Activated T-helper 1 cell treated with anti-CD3 and anti-CD28 coated beads, Interleukin-12 subunit alpha, Interleukin-12 subunit beta, Interleukin-2, Interleukin-4 antibody, amounts not matched to agents 30 ng/mL and 10 ng/mL and 1 ng/mL, durations not matched to agents 14 hours and 24 hours and 36 hours (primary cell): ENCODE data around the gene IST1. TPM values are rescaled to one million over a fixed set of nuclear protein-coding genes. Genes with fewer than 3 reads are reported as not detected.

Source experiments
- DNase-seq: peaks from one replicate; pipeline ENCODE4 v3.0.0; 2021; ENCODE audit warnings: low spot score
- H3K27ac Mint-ChIP-seq: one replicate; pipeline ENCODE4 v1.8.0; 2021; ENCODE audit warnings: mild to moderate bottlenecking, mixed read lengths
- H3K27me3 Mint-ChIP-seq: one replicate; pipeline ENCODE4 v1.8.0; 2022; ENCODE audit warnings: mild to moderate bottlenecking, moderate library complexity, mixed read lengths; ENCODE audit not compliant: insufficient read depth
- H3K36me3 Mint-ChIP-seq: one replicate; pipeline ENCODE4 v1.8.0; 2021; ENCODE audit warnings: low read depth, mixed read lengths
- H3K4me1 Mint-ChIP-seq: one replicate; pipeline ENCODE4 v1.8.0; 2021; ENCODE audit warnings: low read depth, mixed read lengths
- H3K4me3 Mint-ChIP-seq: one replicate; pipeline ENCODE4 v1.8.0; 2021; ENCODE audit warnings: mild to moderate bottlenecking, moderate library complexity, mixed read lengths
- H3K9me3 Mint-ChIP-seq: one replicate; pipeline ENCODE4 v1.8.0; 2021; ENCODE audit warnings: mixed read lengths
- intact Hi-C: fragments of 100-400 bp; cut with micrococcal nuclease; formaldehyde crosslinking; loops from one replicate; pipeline ENCODE4 v1.15.1; 2024
- total RNA-seq: library from RNA; stranded (reverse); gene quantifications from 2 replicates; pipeline ENCODE4 v1.2.3, GENCODE V29; 2022

Gene IST1
- total RNA-seq, 1 donor from 2014 or later: 169 TPM

DNA sequence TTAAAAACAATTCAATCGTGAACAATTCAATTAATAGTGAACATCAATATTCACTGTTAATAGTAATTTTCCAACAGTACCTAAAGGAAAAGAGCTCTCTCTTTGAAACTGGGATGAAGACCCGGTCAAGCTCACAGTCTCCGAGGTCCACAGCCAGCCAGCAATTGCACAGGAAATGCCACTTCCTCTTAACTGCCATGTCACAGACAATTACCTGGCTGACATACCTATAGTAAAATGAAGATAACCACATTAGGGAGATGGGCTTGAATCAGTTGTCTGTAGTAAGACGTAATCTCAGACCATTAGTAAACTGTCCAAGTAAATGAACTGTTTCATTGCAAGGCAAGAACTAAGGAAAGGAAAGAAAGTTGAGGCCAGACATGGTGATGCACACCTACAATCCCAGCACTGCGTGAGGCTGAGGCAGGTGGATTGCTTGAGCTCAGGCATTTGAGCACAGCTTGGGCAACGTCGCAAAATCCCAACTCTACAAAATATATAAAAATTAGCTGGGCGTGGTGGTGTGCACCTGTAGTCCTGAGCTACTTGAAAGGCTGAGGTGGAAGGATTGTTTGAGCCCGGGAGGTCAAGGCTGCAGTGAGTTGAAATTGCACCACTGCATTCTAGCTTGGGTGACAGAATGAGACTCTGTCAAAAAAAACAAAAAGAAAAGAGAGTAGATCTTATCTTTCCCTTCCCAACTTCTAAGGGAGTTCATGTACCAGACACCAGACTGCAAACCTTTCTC lies 68.0 kb downstream of the IST1 start:
- intact Hi-C loops: loop anchor here (5.0 kb wide), 1 partner anchor 196 kb away; no protein-coding TSS in a partner anchor
- Mint-ChIP-seq H3K27me3 (peaks cover 4% of the 10 kb centered on the region), H3K4me3 (no peak overlapping the region), H3K27ac (no peak overlapping the region), H3K36me3 (no peaks in the 10 kb centered on the region), H3K9me3 (no peaks in the 10 kb centered on the region), H3K4me1 (peaks cover 4% of the 10 kb centered on the region)
- DNase-seq: no peak

DNA sequence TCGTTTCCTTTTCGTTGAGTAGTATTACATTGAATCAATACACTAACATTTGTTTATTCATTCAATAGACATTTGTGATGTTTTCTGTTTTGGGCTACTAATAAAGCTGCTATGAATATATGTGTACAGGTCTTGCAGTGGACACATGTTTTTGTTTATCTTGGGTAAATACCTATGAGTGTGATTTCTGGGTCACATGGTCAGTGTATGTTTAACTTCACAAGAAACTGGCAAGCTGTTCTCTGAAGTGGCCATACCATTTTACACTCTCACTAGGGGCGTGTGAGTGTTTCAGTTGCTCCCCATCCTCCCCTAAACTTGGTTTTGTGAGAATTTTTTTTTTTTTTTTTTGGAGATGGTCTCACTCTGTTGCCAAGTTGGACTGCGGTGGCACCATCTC lies 69.9 kb downstream of the IST1 start:
- H3K27ac Mint-ChIP-seq: no peak overlapping the region
- no peaks in the 10 kb centered on the region for H3K9me3 Mint-ChIP-seq
- intact Hi-C loops: no loop called here

DNA sequence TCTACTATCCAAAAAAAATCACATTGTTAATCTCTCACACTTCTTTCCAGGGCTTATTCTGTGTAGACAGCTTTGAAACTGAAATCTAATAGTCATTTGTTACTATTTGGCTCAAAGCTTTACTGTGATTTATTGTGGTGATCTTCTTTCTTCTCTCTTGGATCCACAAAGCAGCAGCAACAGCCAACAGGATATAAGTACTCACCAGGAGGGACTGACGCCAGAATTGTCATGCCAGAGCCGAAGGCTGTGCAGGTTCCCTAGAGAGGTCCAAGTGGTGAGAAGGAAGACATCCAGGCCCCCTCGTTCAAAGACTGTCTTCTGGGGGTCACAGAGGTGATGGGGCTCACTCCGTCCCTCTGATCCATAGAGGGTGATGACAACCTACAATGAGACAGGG lies 71.6 kb downstream of the IST1 start:
- no peak overlapping the region for H3K4me3 Mint-ChIP-seq
- no peaks in the 10 kb centered on the region for H3K4me1 Mint-ChIP-seq
- H3K36me3 Mint-ChIP-seq: no peaks in the 10 kb centered on the region
- H3K27me3 Mint-ChIP-seq: peaks cover 7% of the 10 kb centered on the region
- no peak for DNase-seq
- intact Hi-C loops: no loop called here
- H3K9me3 Mint-ChIP-seq: no peaks in the 10 kb centered on the region
- H3K27ac Mint-ChIP-seq: no peak overlapping the region

More for the DNA sequence above, 69.9 kb downstream of the IST1 start:
- Mint-ChIP-seq H3K4me3 (no peak overlapping the region), H3K36me3 (no peaks in the 10 kb centered on the region), H3K4me1 (peaks cover 4% of the 10 kb centered on the region), H3K27me3 (peaks cover 6% of the 10 kb centered on the region)
- no peak for DNase-seq

DNA sequence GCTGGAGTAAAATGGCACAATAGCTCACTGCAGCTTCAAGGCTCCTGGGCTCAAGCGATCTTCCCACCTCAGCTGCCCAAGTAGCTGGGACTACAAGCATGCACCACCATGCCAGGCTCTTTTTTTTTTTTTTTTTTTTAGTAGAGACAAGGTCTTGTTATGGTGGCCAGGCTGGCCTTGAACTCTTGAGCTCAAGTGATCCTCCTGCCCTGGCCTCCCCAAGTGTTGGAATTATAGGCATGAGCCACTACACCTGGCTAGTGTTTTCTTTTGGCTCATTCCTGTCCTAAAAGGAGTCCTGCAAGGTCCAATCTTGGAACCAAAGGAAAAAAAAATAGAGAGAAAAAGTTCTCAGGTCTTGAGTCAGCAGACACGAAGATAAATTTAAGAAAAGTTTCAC lies 74.0 kb downstream of the IST1 start:
- no peaks in the 10 kb centered on the region for H3K36me3 Mint-ChIP-seq
- H3K4me1 Mint-ChIP-seq: no peaks in the 10 kb centered on the region
- H3K27ac Mint-ChIP-seq: no peak overlapping the region
- H3K27me3 Mint-ChIP-seq: peaks cover 7% of the 10 kb centered on the region
- H3K9me3 Mint-ChIP-seq: no peaks in the 10 kb centered on the region
- no peak for DNase-seq
- intact Hi-C loops: no loop called here
- H3K4me3 Mint-ChIP-seq: no peak overlapping the region

DNA sequence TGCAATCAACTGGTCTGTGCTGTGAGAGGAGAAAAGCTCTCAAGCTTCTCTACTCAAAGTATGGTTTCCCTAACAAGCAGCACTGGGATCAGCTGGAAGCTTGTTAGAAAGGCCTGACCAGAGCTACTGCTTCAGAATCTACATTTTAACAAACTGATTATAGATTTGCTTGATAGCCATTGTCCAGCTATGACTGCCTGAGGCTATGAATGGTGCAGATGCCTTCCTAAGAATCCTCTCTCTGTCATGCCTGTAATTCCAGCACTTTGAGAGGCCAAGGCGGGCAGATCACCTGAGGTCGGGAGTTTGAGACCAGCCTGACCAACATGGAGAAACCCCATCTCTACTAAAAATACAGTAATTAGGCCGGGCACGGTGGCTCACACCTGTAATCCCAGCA lies 76.2 kb downstream of the IST1 start:
- H3K4me3 Mint-ChIP-seq: no peak overlapping the region

DNA sequence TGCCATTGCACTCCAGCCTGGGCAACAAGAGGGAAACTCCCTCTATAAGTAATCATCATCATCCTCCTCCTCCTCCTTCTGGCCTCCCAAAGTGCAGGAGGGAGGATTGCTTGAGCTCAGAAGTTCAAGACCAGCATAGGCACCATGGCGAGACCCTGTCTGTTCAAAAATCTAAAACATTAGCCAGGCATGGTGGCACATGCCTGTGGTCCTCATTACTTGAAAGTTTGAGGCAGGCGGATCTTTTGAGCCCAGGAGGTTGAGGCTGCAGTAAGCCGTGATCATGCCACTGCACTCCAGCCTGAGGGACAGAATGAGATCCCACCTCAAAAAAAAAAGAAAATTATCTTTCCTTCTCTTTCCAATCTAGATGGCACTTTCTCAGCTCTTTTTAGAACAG lies 77.0 kb downstream of the IST1 start:
- Mint-ChIP-seq H3K27ac (no peak overlapping the region), H3K4me1 (no peaks in the 10 kb centered on the region), H3K9me3 (no peaks in the 10 kb centered on the region), H3K36me3 (no peaks in the 10 kb centered on the region), H3K27me3 (peaks cover 7% of the 10 kb centered on the region), H3K4me3 (no peak overlapping the region)
- DNase-seq: no peak
- intact Hi-C loops: no loop called here

More for the DNA sequence above, 76.2 kb downstream of the IST1 start:
- peaks cover 7% of the 10 kb centered on the region for H3K27me3 Mint-ChIP-seq
- no peak overlapping the region for H3K27ac Mint-ChIP-seq
- no peak for DNase-seq
- intact Hi-C loops: no loop called here
- H3K4me1 Mint-ChIP-seq: no peaks in the 10 kb centered on the region
- no peaks in the 10 kb centered on the region for H3K36me3 Mint-ChIP-seq
- no peaks in the 10 kb centered on the region for H3K9me3 Mint-ChIP-seq

DNA sequence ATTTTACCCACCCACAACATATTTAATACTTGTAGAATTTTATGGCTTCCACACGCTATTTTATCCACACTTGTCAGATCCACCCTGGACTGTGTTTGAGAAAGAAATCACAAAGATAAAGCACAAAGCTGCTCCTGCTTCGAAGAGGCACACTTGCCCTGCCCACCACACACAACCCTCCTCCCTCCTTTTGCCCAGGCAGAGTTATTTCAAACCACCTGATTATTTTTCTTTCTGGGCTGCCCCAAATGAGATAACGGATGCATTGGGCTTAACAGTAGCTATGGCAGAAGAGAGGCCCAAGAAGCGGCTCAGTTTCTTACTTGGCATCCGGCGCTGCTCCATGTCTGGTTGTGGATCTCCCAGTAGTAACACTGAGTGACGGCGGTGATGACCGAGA lies 77.7 kb downstream of the IST1 start:
- no peak for DNase-seq
- H3K9me3 Mint-ChIP-seq: no peaks in the 10 kb centered on the region
- no peaks in the 10 kb centered on the region for H3K4me1 Mint-ChIP-seq
- H3K27ac Mint-ChIP-seq: no peak overlapping the region
- H3K36me3 Mint-ChIP-seq: no peaks in the 10 kb centered on the region
- no peak overlapping the region for H3K4me3 Mint-ChIP-seq
- peaks cover 7% of the 10 kb centered on the region for H3K27me3 Mint-ChIP-seq
- intact Hi-C loops: no loop called here

DNA sequence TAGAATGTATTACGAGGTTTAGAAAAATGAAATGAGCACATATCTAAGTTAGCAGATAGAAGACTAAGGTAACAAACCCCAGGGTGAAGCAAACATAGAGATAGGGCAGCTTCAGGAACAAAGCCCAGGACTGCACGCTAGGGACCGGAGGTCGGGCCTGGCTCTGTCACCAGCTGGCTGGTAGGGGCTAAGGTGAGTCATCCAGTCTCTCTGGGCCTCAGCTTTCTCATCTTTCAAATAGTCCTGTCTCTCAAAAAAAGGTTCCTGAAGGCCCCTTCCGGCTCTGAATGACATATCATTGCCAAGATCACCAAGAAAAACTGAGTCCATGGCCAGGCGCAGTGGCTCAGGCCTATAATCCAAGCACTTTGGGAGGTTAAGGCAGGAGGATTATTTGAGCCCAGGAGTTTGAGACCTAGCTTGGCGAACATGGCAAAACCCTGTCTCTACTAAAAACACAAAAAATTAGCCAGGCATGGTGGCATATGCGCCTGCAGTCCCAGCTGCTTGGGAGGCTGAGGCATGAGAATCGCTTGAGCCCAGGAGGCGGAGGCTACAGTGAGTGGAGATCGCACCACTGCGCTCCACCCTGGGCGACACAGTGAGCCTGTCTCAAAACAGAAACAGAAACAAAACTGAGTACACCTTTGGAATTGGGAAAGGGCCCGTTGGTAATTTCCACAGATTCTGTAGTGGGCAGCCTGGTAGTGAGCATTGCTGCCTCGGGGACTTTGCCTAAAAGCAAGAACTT lies 78.9 kb downstream of the IST1 start:
- Mint-ChIP-seq H3K36me3 (no peaks in the 10 kb centered on the region), H3K4me3 (no peak overlapping the region), H3K9me3 (no peaks in the 10 kb centered on the region), H3K4me1 (no peaks in the 10 kb centered on the region), H3K27me3 (peaks cover 6% of the 10 kb centered on the region), H3K27ac (no peak overlapping the region)
- no peak for DNase-seq
- intact Hi-C loops: no loop called here

Other genes starting within 250 kb of the IST1 start
- 16.5 and 19.0 TPM in 2 replicates for gene PHLPP2, start 170.8 kb upstream of the IST1 start, total RNA-seq
- gene AP1G1, start 86.7 kb upstream of the IST1 start, total RNA-seq: 85.5 and 90.7 TPM in 2 replicates
- 20.1 and 20.6 TPM in 2 replicates for gene ATXN1L, start 49.6 kb upstream of the IST1 start, total RNA-seq
- gene ZNF821, start 11.3 kb upstream of the IST1 start, total RNA-seq: 6.4 and 7.4 TPM in 2 replicates
- gene PKD1L3, start 104.9 kb downstream of the IST1 start, total RNA-seq: not detected in 2 replicates
- gene DHODH, start 113.2 kb downstream of the IST1 start, total RNA-seq: 31.0 and 33.1 TPM in 2 replicates
- not detected in 2 replicates for gene HP, start 159.0 kb downstream of the IST1 start, total RNA-seq
- not detected in 2 replicates for gene HPR, start 167.7 kb downstream of the IST1 start, total RNA-seq
- gene TXNL4B, start 198.1 kb downstream of the IST1 start, total RNA-seq: 24.0 and 25.1 TPM in 2 replicates
- 89.8 and 99.4 TPM in 2 replicates for gene DHX38, start 198.3 kb downstream of the IST1 start, total RNA-seq